Spleen (tissue), 7 donors: ENCODE results near the gene IFNL2.

Experiments
- CTCF ChIP-seq, 11 experiments: fragments of 200-600 bp in 7 of 11; fragments of 450-650 bp in 4 of 11; sonication (generic) in 4 of 11; IDR thresholded peaks in 8 of 11; conservative IDR thresholded peaks in 3 of 11; 1 replicate in 7 of 11; 2 replicates in 4 of 11; pipeline versions ENCODE4 v1.4.0 to v1.8.0; 2016 to 2021; ENCODE audit warnings: antibody characterized with exemption in 11 of 11, inconsistent platforms in 4 of 11, mild to moderate bottlenecking in 1 of 11
- POLR2A ChIP-seq, 3 donors: fragments of 450-650 bp; IDR thresholded peaks; one replicate each; pipeline ENCODE4 v1.5.1; 2017; ENCODE audit warnings: antibody characterized with exemption in 3 of 3, mild to moderate bottlenecking in 1 of 3
- POLR2AphosphoS5 ChIP-seq, 3 donors: sonication (generic); formaldehyde crosslinking; IDR thresholded peaks; one replicate each; pipeline ENCODE4 v1.5.1; 2017; ENCODE audit warnings: antibody characterized with exemption in 3 of 3
- donor health status: DM: no; HTN: no; CAD: no; lungs with moderate emphysema.
- donor health status: DM: no; HTN: no; CAD: no.
- donor health status: DM: no; HTN: no; CAD: no.

GRCh38 chr19:39263912-39264305 lies 4.3 kb upstream of the IFNL2 start:
- TF ChIP-seq CTCF (IDR thresholded peaks at IDR 0.05 in 8 of 11, conservative IDR thresholded peaks at IDR 0.05 in 3 of 11) = no peak
- TF ChIP-seq POLR2A (IDR thresholded peaks at IDR 0.05) = no peak
- no peak for TF ChIP-seq POLR2AphosphoS5 (IDR thresholded peaks at IDR 0.05)
